HG03442 (cell line): ENCODE results near the gene CAST.

Experiments
- ATAC-seq: cut with Tn5 transposase; IDR thresholded peaks from one replicate; pipeline ENCODE4 v1.9.1; 2021; ENCODE audit warnings: mild to moderate bottlenecking, moderate library complexity; ENCODE audit not compliant: unreplicated experiment

Gene CAST

DNA sequence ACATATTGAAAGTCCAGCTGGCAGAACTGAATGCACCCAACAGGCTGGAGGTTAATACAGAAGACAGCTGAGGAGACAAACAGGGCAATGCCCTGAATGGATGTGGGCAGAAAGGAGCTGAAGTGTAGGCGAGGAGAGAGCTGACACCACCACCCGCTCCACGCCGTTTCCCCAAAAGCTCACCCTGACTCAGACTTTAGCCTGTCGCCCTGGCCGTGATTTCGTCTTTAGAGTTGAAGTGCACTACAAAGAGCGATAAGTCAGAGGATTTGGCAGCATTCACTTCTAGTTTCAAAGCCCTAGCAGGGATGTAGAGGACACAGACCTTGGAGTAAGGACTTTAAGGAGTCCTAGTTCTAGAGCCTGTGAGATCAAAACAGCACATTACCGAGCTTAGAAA is 147.7 kb downstream of the CAST start:
- ATAC-seq = no peak

DNA sequence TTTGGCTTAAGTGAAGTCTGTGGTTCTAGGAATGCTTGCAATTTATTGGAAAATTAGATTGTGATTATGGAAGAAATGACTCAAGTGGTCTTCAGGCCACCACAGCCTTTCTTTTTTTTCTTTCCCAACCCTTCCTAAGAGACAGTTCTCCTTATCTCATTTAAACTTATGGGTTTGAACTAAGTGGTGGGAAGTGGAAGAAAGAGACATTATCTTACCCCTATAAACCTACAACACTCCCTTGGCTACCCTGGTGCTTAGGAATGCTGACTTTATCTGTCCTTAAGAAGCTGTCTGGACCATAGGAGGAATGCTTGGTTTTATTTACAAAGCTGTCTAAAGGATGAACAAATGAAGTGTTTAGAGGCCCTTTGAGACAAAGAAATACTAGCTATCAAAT is 150.7 kb downstream of the CAST start:
- no peak for ATAC-seq

DNA sequence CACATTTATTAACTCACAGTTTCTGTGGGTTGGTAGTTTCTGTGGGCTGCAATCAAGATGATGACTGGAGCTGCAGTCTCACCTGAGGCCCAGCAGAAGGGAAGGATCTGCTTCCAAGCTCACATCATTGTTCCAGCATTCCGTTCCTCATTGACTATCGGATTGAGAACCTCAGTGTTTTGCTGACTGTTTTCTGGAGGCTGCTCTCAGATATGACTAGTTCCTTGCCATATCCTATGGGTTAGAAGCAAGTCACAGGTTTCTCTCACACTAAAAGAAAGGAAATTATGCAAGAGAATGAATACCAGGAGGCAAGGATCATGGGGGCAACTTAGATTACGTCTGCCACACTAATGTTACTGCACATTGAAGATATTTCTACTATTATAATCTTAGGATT is 151.9 kb downstream of the CAST start:
- ATAC-seq = no peak

DNA sequence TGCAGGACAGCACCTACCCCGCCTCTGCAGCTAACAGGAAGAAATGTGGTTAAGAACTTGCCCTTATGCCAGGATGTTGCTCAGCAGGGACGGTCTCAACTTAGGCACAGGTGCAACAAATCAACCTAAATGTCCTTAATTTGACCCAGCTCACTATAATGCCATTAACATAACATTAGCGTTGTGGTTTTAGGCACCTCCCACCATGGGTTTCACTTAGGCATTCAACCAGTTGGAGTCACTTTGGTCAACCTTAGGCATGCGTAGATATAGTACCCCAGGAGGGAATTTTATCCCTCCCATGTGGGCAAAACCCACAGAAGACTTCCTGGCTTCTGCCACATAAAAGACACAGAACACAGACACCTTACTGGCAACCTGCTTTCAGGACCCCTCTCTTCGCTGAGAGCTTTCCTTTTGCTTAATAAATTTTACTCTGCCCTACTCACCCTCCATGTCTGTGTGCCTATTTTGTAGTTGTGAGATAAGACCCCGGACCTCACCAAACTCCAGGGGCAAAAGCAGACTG is 154.3 kb downstream of the CAST start:
- peak; percentile 84 for ATAC-seq

DNA sequence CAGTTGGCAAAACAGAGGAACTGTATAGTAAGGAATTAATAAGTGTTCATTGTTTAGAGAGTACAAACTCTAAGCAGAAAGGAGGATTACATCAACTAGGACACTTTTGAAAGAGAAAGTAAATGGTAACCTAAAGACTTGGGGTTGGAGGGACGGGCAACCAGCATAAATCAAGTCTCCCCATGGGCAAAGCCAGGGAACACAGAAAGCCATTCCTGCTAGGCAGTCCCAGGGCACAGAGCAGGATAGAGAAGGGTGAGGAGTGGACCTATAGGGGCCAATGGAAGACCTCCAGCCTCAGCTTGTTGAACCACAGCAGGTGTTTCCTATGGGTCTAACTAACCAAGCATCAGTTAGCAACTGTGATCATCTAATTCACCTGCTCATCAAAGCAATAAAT is 154.8 kb downstream of the CAST start:
- peak; percentile 20 for ATAC-seq

DNA sequence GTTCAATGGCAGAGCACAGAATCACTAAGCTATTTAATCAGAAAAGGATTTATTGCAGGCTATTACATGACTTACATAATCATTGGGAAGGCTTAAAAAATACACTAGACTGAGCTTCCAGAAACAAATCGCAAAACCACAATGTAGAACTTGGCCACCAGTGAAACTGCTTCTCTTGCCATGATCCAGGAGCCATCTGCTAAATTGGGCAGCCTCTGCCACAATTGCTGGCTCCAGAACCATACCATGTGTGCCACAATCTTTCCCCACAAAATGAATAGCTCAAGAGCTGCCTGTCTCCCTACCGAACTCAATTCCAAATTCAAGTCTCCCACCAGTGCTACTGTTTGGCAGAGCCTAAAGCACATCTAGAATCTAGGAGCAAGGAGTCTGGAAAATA is 155.3 kb downstream of the CAST start:
- no peak for ATAC-seq

DNA sequence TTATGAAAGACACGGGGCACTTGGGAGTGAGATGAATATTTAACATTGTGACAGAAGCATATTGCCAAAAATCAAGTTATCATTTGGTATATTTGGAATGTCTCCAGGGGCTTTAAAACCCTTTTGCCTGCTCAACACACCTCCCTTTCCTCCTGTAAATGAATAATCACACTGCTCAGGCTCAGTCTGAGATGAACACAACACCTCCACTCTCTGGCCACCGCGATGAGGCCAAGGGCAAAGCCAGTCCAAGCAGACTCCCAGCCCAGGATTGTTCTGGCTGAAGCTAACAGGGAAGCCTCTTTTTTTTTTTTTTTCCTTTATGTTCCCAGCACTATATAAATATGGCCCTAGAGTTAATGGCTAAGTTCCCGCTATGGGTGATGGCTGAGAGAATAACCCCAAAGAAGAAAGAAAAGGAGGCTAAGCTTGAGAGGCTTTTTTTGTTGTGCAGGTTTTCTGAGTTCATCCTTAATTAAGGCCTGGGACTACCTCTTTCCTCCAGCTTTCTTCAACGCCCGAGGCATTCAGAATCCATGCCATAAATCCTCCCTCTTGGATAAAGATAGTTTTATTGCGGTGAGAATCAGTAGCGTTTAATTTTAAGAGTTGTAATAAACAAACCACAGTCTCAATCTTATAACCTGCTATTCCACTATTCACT is 156.1 kb downstream of the CAST start:
- ATAC-seq = no peak

DNA sequence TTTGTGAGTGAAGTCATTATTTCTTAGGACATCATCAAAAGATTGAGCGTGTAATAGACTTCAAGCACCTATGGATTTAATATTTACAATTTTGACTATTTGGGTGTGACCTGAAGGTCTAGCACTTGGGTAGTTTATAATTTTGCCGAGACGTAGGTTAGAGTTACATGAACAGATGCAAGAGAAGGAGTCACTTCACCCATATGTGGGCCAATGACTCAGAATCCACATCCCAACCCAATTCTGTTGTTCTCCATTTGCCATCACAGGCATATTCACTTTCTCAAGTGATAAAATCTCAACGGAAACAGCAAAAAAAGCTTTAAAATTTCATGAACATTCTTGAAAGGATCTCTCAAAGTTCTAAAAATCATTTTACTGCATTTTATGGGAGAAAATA is 157.6 kb downstream of the CAST start:
- ATAC-seq = no peak

DNA sequence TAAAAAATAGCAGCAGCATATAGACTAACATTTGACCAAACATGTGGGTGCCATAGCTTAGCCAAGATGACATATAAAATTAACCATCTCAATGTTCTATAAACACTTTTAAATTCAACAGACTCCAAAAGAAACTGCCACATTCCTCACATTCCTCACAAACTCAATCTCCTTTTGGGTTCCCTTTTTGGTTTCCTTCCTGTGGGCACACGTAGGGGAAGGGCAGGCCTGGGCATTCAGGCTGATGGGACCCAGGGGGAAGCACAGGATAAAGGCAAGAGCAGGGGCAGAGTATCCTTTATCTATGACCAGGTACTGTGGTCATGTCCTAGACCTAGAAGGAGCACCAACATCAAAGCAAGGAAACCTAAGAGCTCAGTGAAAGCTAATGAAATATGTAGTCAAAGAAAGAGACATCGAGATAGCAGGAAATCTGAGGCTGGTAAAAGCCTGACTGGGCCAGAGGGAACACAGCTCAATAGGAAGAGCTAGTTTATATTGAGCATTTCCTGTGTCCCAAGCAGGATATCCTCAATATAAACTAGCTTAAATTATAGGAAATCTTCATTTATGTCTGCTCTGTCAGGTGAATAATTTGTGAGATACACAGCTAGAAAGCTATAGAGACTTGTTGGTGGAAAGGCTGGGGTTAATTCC is 159.2 kb downstream of the CAST start:
- ATAC-seq = no peak

DNA sequence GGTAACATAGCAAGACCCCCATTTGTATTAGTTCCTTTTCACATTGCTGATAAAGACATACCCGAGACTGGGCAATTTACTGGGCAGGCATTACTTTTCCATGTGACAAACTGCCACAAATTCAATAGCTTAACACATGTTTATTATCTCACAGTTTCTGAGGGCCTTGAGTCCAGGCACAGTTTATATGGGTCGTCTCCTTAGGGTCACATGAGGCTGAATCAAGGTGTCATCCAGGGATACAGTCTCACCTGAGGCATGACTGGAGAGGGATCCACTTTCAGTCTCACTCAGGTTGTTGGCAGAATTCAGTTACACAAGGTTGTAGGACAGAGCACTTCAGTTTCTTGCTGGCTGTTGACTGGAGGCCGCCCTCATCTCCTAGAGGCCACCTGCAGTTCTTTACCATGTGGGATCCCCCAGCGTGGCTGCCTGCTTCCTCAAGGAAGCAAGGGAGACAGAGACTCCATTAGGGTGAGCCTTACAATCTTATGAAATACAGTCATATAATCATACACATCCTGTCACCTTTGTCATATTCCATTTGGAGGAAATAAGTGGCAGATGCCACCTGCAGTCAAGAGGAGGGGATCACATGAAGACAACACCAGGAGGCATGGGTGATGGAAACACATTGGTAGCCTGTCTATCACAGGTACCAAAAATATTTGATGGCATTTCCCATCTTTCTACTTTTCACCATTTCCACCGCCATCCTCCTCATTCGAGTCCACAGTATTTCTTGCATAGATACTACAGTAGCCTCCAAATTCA is 160.7 kb downstream of the CAST start:
- ATAC-seq = no peak

DNA sequence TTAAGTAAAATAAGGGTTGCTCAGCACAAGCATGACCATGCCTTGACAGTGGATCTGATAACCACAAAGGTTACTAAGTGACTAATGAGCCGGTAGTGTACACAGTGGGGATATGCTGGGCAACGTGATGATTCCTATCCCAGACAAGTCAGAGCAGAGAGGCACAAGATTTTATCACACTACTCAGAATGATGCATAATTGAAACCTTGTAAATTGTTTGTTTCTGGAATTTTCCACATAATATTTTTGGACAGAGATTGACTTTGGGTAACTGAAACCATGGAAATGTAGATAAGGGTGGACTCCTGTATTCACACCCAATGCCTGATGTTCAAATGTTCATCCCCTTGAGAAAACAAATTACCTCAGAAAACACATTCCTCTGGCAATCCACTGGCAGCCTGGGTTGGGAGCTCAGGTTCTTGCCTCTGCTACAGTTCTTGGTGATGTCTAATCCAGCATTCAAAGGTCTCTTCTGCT is 161.8 kb downstream of the CAST start:
- peak; percentile 99 for ATAC-seq
